Measurements from ENCODE around the gene CAPN8. TPM values are rescaled to one million over a fixed set of nuclear protein-coding genes. Genes with fewer than 3 reads are reported as not detected.
"Not testable (repeated sequence)": the region's sequence is repeated elsewhere in the genome, so short reads cannot be mapped to it uniquely, and the experiment has no call there.

The CAPN8 gene
- total RNA-seq, 1 donor from 2014 or later: not detected

- no peak for DNase-seq (ENCODE audit: low spot score)
- intact Hi-C loops (cut with DNase I): no loop called here
These were observed 118.0 kb downstream of the CAPN8 start for GRCh38 chr1:223547316-223548114.

GRCh38 chr1:223545343-223545742, 120.2 kb downstream of the CAPN8 start:
- intact Hi-C loops (cut with DNase I): no loop called here
- no peak for DNase-seq (ENCODE audit: low spot score)

- intact Hi-C loops (cut with DNase I): no loop called here
These were observed 121.9 kb downstream of the CAPN8 start for GRCh38 chr1:223543560-223543959.

GRCh38 chr1:223542831-223543230, 122.7 kb downstream of the CAPN8 start:
- no peak for DNase-seq (ENCODE audit: low spot score)
- intact Hi-C loops (cut with DNase I): no loop called here

More at GRCh38 chr1:223543560-223543959, 121.9 kb downstream of the CAPN8 start:
- DNase-seq (ENCODE audit: low spot score): no peak

GRCh38 chr1:223540485-223541106, 124.9 kb downstream of the CAPN8 start:
- intact Hi-C loops (cut with DNase I): no loop called here
- DNase-seq (ENCODE audit: low spot score): no peak

GRCh38 chr1:223539750-223540149, 125.8 kb downstream of the CAPN8 start:
- intact Hi-C loops (cut with DNase I): no loop called here
- no peak for DNase-seq (ENCODE audit: low spot score)

- no peak for DNase-seq (ENCODE audit: low spot score)
- intact Hi-C loops (cut with DNase I): no loop called here
These were observed 126.5 kb downstream of the CAPN8 start for GRCh38 chr1:223538981-223539380.

- intact Hi-C loops (cut with DNase I): no loop called here
- DNase-seq (ENCODE audit: low spot score): no peak
These were observed 130.2 kb downstream of the CAPN8 start for GRCh38 chr1:223535319-223535718.

- no peak for DNase-seq (ENCODE audit: low spot score)
- intact Hi-C loops (cut with DNase I): no loop called here
These were observed 130.8 kb downstream of the CAPN8 start for GRCh38 chr1:223534677-223535076.

GRCh38 chr1:223533708-223534107, 131.8 kb downstream of the CAPN8 start:
- no peak for DNase-seq (ENCODE audit: low spot score)
- intact Hi-C loops (cut with DNase I): no loop called here

- DNase-seq (ENCODE audit: low spot score): no peak
- intact Hi-C loops (cut with DNase I): no loop called here
These were observed 133.7 kb downstream of the CAPN8 start for GRCh38 chr1:223531742-223532341.

- intact Hi-C loops (cut with DNase I): no loop called here
- no peak for DNase-seq (ENCODE audit: low spot score)
These were observed 139.5 kb downstream of the CAPN8 start for GRCh38 chr1:223525957-223526356.

GRCh38 chr1:223525546-223525945, 140.0 kb downstream of the CAPN8 start:
- intact Hi-C loops (cut with DNase I): no loop called here
- DNase-seq (ENCODE audit: low spot score): no peak

GRCh38 chr1:223524930-223525451, 140.5 kb downstream of the CAPN8 start:
- no peak for DNase-seq (ENCODE audit: low spot score)
- intact Hi-C loops (cut with DNase I): no loop called here

- intact Hi-C loops (cut with DNase I): no loop called here
- DNase-seq (ENCODE audit: low spot score): no peak
These were observed 144.4 kb downstream of the CAPN8 start for GRCh38 chr1:223521150-223521549.

- DNase-seq (ENCODE audit: low spot score): no peak
- intact Hi-C loops (cut with DNase I): no loop called here
These were observed 145.3 kb downstream of the CAPN8 start for GRCh38 chr1:223520200-223520599.

GRCh38 chr1:223519116-223519515, 146.4 kb downstream of the CAPN8 start:
- DNase-seq (ENCODE audit: low spot score): no peak
- intact Hi-C loops (cut with DNase I): no loop called here

- intact Hi-C loops (cut with DNase I); DNase-seq (ENCODE audit: low spot score): not testable (repeated sequence)
These were observed 146.9 kb downstream of the CAPN8 start for GRCh38 chr1:223518553-223518952.

GRCh38 chr1:223515926-223516325, 149.6 kb downstream of the CAPN8 start:
- intact Hi-C loops (cut with DNase I): no loop called here
- no peak for DNase-seq (ENCODE audit: low spot score)

- intact Hi-C loops (cut with DNase I): no loop called here
- DNase-seq (ENCODE audit: low spot score): no peak
These were observed 150.1 kb downstream of the CAPN8 start for GRCh38 chr1:223515421-223515820.

- intact Hi-C loops (cut with DNase I): no loop called here
- DNase-seq (ENCODE audit: low spot score): no peak
These were observed 150.9 kb downstream of the CAPN8 start for GRCh38 chr1:223514644-223515043.
